ENCODE results near the gene FLRT1. TPM values are rescaled to one million over a fixed set of nuclear protein-coding genes. Genes with fewer than 3 reads are reported as not detected.

FLRT1 gene
- total and polyA plus RNA-seq, 2 experiments from 2014 or later, result 0.76 to 1.1 TPM

DNA sequence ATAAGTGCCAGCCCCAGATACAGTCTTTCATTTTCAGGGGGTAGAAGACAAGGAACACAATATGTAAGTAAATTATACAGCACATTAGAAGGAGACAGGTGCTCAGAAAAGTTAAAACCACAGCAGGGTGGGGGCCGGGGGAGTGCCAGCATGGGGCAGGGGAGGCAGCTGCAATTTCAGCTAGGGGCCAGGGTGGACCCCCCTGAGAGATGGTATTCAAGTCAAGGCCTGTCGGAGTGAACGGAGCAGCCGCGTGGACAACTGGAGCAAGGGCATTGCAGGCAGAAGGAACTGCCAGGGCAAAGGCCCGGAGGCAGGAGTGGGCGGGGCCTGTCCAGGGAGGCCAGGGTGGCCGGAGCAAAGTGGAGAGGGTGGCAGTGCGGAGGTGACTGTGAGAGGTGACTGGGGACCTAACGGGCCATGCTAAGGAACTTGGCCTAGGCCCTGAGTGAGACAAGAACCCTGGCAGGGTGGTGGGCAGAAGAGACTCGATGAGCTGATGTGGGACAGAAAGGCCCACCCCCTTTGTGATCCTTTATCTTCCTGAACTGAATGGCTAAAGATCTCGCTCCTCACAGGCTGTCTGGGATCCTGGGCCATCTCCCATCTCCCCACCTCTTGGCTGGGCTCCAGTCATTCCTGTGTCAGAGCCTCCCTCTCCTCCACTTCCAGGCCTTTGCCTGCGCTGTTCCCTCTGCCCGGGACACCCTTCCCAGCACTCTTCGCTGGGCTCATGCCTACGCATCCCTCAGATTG, 22.4 kb upstream of the FLRT1 start:
- Histone ChIP-seq H3K27me3 (ENCODE audit: insufficient read depth) (peaks cover 82% of the 10 kb centered on the region), H3K4me2 (no peak overlapping the region), H3K27ac (ENCODE audit: low read depth) (no peak overlapping the region), H3K79me2 (replicated peaks; ENCODE audit: insufficient read depth) (no peaks in the 10 kb centered on the region), H3K4me1 (ENCODE audit: insufficient read depth) (no peaks in the 10 kb centered on the region), H3F3A (replicated peaks; ENCODE audit: low read depth) (no peaks in the 10 kb centered on the region), H4K20me1 (replicated peaks; ENCODE audit: insufficient read depth) (no peaks in the 10 kb centered on the region), H3K4me3 (no peak overlapping the region), H2AFZ (no peak overlapping the region), H3K9me2 (ENCODE audit: insufficient read depth) (no peaks in the 10 kb centered on the region), H3K36me3 (ENCODE audit: insufficient read depth) (no peaks in the 10 kb centered on the region)
- no peak overlapping the region for H3K27ac Mint-ChIP-seq
- DNase-seq (ENCODE audit: low spot score) (no peak), ATAC-seq (no peak)
- H3K4me3 Mint-ChIP-seq, result no peak overlapping the region
- no peaks in the 10 kb centered on the region for H3K36me3 Mint-ChIP-seq (ENCODE audit: low read depth)
- H3K4me1 Mint-ChIP-seq, result peaks cover 5% of the 10 kb centered on the region; the same call in 1 of the 3 replicates
- no peak for TF ChIP-seq ZNF114 (CRISPR knock-in tag; IDR thresholded peaks at IDR 0.05)
- no peak for TF ChIP-seq JUNB (IDR thresholded peaks at IDR 0.05; ENCODE audit: unreplicated experiment)
- TF ChIP-seq, protein P1, sequence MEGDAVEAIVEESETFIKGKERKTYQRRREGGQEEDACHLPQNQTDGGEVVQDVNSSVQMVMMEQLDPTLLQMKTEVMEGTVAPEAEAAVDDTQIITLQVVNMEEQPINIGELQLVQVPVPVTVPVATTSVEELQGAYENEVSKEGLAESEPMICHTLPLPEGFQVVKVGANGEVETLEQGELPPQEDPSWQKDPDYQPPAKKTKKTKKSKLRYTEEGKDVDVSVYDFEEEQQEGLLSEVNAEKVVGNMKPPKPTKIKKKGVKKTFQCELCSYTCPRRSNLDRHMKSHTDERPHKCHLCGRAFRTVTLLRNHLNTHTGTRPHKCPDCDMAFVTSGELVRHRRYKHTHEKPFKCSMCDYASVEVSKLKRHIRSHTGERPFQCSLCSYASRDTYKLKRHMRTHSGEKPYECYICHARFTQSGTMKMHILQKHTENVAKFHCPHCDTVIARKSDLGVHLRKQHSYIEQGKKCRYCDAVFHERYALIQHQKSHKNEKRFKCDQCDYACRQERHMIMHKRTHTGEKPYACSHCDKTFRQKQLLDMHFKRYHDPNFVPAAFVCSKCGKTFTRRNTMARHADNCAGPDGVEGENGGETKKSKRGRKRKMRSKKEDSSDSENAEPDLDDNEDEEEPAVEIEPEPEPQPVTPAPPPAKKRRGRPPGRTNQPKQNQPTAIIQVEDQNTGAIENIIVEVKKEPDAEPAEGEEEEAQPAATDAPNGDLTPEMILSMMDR (conservative IDR thresholded peaks at IDR 0.05; ENCODE audit: low read depth in 2 of 2), result no peak
- TF ChIP-seq, protein P2, sequence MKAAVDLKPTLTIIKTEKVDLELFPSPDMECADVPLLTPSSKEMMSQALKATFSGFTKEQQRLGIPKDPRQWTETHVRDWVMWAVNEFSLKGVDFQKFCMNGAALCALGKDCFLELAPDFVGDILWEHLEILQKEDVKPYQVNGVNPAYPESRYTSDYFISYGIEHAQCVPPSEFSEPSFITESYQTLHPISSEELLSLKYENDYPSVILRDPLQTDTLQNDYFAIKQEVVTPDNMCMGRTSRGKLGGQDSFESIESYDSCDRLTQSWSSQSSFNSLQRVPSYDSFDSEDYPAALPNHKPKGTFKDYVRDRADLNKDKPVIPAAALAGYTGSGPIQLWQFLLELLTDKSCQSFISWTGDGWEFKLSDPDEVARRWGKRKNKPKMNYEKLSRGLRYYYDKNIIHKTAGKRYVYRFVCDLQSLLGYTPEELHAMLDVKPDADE (IDR thresholded peaks at IDR 0.05), result no peak
- no peak for TF ChIP-seq POLR2AphosphoS5 (IDR thresholded peaks at IDR 0.05; ENCODE audit: low read depth)
- peaks cover 56% of the 10 kb centered on the region for H3K27me3 Mint-ChIP-seq (ENCODE audit: insufficient read depth, low read depth, poor library complexity)
- peaks cover 4% of the 10 kb centered on the region; the same call in 2 of the 3 replicates for H3K9me3 Mint-ChIP-seq

DNA sequence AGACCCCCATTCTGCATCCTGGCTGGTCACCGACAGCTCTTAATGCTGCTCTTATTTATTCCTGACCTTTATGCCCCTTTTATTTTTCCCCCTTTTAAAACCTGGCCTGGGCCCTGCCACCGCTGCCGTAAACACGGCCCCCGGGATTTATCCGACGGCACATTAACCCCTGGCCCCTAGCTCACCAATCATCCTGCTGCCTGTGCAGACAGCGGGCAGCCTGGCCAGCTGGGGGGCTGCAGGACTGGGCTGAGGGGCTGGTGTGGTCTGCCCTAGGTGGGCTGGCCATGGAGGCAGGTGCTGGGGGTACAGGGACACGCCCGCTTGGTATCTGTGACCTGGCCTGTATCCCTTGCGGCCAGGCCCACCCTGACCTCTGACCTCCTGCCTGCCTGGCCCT, 21.4 kb upstream of the FLRT1 start:
- Histone ChIP-seq H3K4me2 (no peak overlapping the region), H3K36me3 (ENCODE audit: insufficient read depth) (no peaks in the 10 kb centered on the region), H3K79me2 (replicated peaks; ENCODE audit: insufficient read depth) (no peaks in the 10 kb centered on the region), H3K9me2 (ENCODE audit: insufficient read depth) (no peaks in the 10 kb centered on the region), H2AFZ (no peak overlapping the region), H3K27ac (ENCODE audit: low read depth) (no peak overlapping the region), H3F3A (replicated peaks; ENCODE audit: low read depth) (no peaks in the 10 kb centered on the region), H3K4me3 (no peak overlapping the region), H3K4me1 (ENCODE audit: insufficient read depth) (peaks cover 3% of the 10 kb centered on the region; the same call in 1 of the 2 replicates), H4K20me1 (replicated peaks; ENCODE audit: insufficient read depth) (no peaks in the 10 kb centered on the region), H3K27me3 (ENCODE audit: insufficient read depth) (peaks cover 73% of the 10 kb centered on the region)
- DNase-seq (ENCODE audit: low spot score) (no peak), ATAC-seq (no peak)
- Mint-ChIP-seq H3K27ac (no peak overlapping the region), H3K36me3 (ENCODE audit: low read depth) (no peaks in the 10 kb centered on the region), H3K9me3 (peaks cover 4% of the 10 kb centered on the region; the same call in 2 of the 3 replicates), H3K27me3 (ENCODE audit: insufficient read depth, low read depth, poor library complexity) (peaks cover 48% of the 10 kb centered on the region), H3K4me3 (no peak overlapping the region), H3K4me1 (peaks cover 5% of the 10 kb centered on the region; the same call in 2 of the 3 replicates)
- TF ChIP-seq POLR2AphosphoS5 (IDR thresholded peaks at IDR 0.05; ENCODE audit: low read depth), result no peak
- TF ChIP-seq ZNF114 (CRISPR knock-in tag; IDR thresholded peaks at IDR 0.05), result no peak
- no peak for TF ChIP-seq EZH2phosphoT487 (IDR thresholded peaks at IDR 0.05; ENCODE audit: unreplicated experiment)
- TF ChIP-seq NANOG (IDR thresholded peaks at IDR 0.05; ENCODE audit: borderline replicate concordance), result no peak
- no peak for TF ChIP-seq STAT1 (IDR thresholded peaks at IDR 0.05; ENCODE audit: unreplicated experiment)
- TF ChIP-seq, protein P1 (conservative IDR thresholded peaks at IDR 0.05; ENCODE audit: low read depth in 2 of 2), result no peak
